Prostate gland (tissue), 2 donors: ENCODE data around the gene PTBP1. TPM values are rescaled to one million over a fixed set of nuclear protein-coding genes. Genes with fewer than 3 reads are reported as not detected.
"Not testable (repeated sequence)": the region's sequence is repeated elsewhere in the genome, so short reads cannot be mapped to it uniquely, and the experiment has no call there.

Experiments
- DNase-seq: peaks from one replicate; pipeline ENCODE4 v3.0.0-alpha.2; 2019; ENCODE audit warnings: low spot score
- H3K27ac ChIP-seq, 2 donors: fragments of 200-600 bp; sonication (generic); 2 replicates each; pipeline ENCODE4 v1.5.1; 2017 to 2019
- H3K27me3 ChIP-seq: fragments of 200-600 bp; sonication (generic); replicated peaks from 2 replicates; pipeline ENCODE4 v1.5.1; 2019; ENCODE audit not compliant: insufficient read depth
- H3K36me3 ChIP-seq, 2 donors: fragments of 200-600 bp; sonication (generic); 1 replicate in 1 of 2; 2 replicates in 1 of 2; pipeline versions ENCODE4 v1.5.1 to v1.8.1; 2017 to 2019
- H3K4me1 ChIP-seq: fragments of 200-600 bp; sonication (generic); replicated peaks from 2 replicates; pipeline ENCODE4 v1.5.1; 2019
- H3K4me3 ChIP-seq, 2 donors: fragments of 200-600 bp; sonication (generic); 2 replicates each; pipeline ENCODE4 v1.5.1; 2017 to 2019
- H3K9me3 ChIP-seq: fragments of 200-600 bp; sonication (generic); 2 replicates; pipeline ENCODE4 v1.5.1; 2017
- POLR2A ChIP-seq: fragments of 450-650 bp; IDR thresholded peaks from one replicate; pipeline ENCODE4 v1.6.1; 2016; ENCODE audit warnings: antibody characterized with exemption, mild to moderate bottlenecking
- POLR2AphosphoS5 ChIP-seq: sonication (generic); formaldehyde crosslinking; IDR thresholded peaks from one replicate; pipeline ENCODE4 v1.6.1; 2017; ENCODE audit warnings: antibody characterized with exemption
- WGBS: methylation state at CpG from one replicate; pipeline ENCODE4 v1.1.5; 2018; 5-methylcytosine and 5-hydroxymethylcytosine counted together
- intact Hi-C: fragments of 100-400 bp; cut with DNase I; formaldehyde crosslinking; loops from one replicate; pipeline ENCODE4 v1.14.2; 2022
- total RNA-seq, 2 donors: library from RNA; depleted of rRNA; stranded (reverse); fragments of >200 nt; gene quantifications; one replicate each; pipeline ENCODE4 v1.1.0, GENCODE V29; 2016
- TF ChIP-seq, protein P1 (sequence below), 4 experiments: fragments of 200-600 bp in 2 of 4; fragments of 450-650 bp in 2 of 4; sonication (generic) in 2 of 4; IDR thresholded peaks; 1 replicate in 3 of 4; 2 replicates in 1 of 4; pipeline ENCODE4 v1.5.1; 2016 to 2019; ENCODE audit warnings: antibody characterized with exemption in 4 of 4, mild to moderate bottlenecking in 2 of 4, moderate library complexity in 2 of 4

The PTBP1 gene
- total RNA-seq, 2 donors from 2014 or later = 153 to 222 TPM

GRCh38 chr19:852136-853013 lies 55.1 kb downstream of the PTBP1 start, which contains the start of gene ELANE:
ELANE (plus strand) TSS chr19:852303; CDS start chr19:852329, 26 bp downstream.
- intact Hi-C loops = no loop called here
- H3K27ac ChIP-seq = peak within 1 kb of the TSS; percentile 55 to 64
- H3K36me3 ChIP-seq = no peaks in the 10 kb centered on the region
- peaks cover 6% of the 10 kb centered on the region for H3K27me3 ChIP-seq
- WGBS = 72% methylated on average over 37 of the region's 55 CpGs
- TF ChIP-seq, protein P1, sequence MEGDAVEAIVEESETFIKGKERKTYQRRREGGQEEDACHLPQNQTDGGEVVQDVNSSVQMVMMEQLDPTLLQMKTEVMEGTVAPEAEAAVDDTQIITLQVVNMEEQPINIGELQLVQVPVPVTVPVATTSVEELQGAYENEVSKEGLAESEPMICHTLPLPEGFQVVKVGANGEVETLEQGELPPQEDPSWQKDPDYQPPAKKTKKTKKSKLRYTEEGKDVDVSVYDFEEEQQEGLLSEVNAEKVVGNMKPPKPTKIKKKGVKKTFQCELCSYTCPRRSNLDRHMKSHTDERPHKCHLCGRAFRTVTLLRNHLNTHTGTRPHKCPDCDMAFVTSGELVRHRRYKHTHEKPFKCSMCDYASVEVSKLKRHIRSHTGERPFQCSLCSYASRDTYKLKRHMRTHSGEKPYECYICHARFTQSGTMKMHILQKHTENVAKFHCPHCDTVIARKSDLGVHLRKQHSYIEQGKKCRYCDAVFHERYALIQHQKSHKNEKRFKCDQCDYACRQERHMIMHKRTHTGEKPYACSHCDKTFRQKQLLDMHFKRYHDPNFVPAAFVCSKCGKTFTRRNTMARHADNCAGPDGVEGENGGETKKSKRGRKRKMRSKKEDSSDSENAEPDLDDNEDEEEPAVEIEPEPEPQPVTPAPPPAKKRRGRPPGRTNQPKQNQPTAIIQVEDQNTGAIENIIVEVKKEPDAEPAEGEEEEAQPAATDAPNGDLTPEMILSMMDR (IDR thresholded peaks at IDR 0.05) = no peak
- no peak for TF ChIP-seq POLR2AphosphoS5
- TF ChIP-seq POLR2A = no peak
- no peak for DNase-seq
- no peak within 1 kb of the TSS for H3K4me3 ChIP-seq
- no peaks in the 10 kb centered on the region for H3K9me3 ChIP-seq
- peaks cover 4% of the 10 kb centered on the region for H3K4me1 ChIP-seq

DNA sequence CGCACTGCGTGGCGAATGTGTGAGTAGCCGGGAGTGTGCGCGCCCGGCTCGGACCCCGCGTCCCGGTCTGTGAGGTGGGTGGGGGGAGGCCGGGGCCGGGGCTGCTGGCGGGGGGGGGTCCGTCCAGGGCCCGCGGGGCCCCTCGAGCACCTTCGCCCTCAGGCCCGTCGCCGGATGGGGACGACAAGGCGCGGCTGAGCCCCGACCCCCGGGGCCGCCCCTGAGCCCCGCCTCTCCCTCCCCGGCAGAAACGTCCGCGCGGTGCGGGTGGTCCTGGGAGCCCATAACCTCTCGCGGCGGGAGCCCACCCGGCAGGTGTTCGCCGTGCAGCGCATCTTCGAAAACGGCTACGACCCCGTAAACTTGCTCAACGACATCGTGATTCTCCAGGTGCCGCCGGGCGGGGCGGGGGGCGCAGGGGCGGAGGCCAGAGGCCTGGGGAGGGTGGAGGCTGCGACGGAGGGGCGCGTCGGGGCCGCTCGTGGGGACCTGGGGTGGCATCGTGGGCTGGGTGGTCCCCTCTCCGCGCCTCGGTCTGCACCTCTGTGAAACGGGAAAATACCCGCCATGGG lies 55.8 kb downstream of the PTBP1 start:
- intact Hi-C loops = no loop called here
- peaks cover 6% of the 10 kb centered on the region for H3K27me3 ChIP-seq

DNA sequence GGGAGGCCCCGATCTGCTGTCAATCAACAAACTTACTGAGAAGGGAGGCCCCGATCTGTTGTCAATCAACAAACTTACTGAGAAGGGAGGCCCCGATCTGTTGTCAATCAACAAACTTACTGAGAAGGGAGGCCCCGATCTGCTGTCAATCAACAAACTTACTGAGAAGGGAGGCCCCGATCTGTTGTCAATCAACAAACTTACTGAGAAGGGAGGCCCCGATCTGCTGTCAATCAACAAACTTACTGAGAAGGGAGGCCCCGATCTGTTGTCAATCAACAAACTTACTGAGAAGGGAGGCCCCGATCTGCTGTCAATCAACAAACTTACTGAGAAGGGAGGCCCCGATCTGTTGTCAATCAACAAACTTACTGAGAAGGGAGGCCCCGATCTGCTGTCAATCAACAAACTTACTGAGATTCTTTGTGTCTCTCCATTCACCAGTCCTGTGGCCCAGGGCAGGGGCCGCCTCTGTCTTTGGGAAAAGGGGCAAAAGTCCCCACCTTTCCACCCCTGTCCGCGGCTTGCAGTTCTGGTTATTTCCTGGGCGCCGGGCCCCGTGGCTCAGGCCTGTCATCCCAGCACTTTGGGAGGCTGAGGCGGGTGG lies 56.5 kb downstream of the PTBP1 start:
- H3K27me3 ChIP-seq, intact Hi-C loops: not testable (repeated sequence)

More for the DNA sequence above, 55.8 kb downstream of the PTBP1 start:
- Histone ChIP-seq H3K4me1 (peaks cover 4% of the 10 kb centered on the region), H3K9me3 (no peaks in the 10 kb centered on the region), H3K36me3 (no peaks in the 10 kb centered on the region), H3K4me3 (no peak overlapping the region), H3K27ac (no peak overlapping the region)
- WGBS = 22% methylated on average over 62 of the region's 67 CpGs
- TF ChIP-seq, protein P1 (IDR thresholded peaks at IDR 0.05) = no peak
- TF ChIP-seq POLR2A (no peak), POLR2AphosphoS5 (no peak)
- DNase-seq = no peak

DNA sequence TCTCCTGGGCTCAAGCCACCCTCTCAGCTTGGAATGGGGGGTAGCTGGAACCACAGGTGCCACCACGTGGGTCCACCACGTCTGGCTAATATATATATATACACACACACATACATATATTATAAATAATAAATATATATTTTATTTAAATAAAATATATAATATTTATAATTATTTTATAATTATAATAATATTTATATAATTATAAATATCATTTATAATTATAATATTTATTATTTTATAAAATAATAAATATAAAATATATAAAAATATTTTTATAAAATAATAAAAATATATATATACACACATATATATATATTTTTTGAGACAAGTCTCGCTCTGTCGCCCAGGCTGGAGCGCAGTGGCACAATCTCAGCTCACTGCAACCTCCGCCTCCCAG lies 57.3 kb downstream of the PTBP1 start:
- no peak overlapping the region for H3K4me3 ChIP-seq
- no peaks in the 10 kb centered on the region for H3K36me3 ChIP-seq
- H3K4me1 ChIP-seq = peaks cover 4% of the 10 kb centered on the region
- no peaks in the 10 kb centered on the region for H3K9me3 ChIP-seq
- WGBS = 74% methylated on average over 6 of the region's 6 CpGs
- H3K27me3 ChIP-seq = peaks cover 6% of the 10 kb centered on the region
- DNase-seq = no peak
- intact Hi-C loops = no loop called here
- no peak for TF ChIP-seq POLR2A
- TF ChIP-seq, protein P1 (IDR thresholded peaks at IDR 0.05) = no peak
- TF ChIP-seq POLR2AphosphoS5 = no peak
- H3K27ac ChIP-seq = no peak overlapping the region

More for the DNA sequence above, 56.5 kb downstream of the PTBP1 start:
- not testable (repeated sequence) for H3K36me3 ChIP-seq, H3K4me3 ChIP-seq, H3K27ac ChIP-seq, H3K9me3 ChIP-seq, H3K4me1 ChIP-seq, DNase-seq
- 71% methylated on average over 13 of the region's 17 CpGs for WGBS

DNA sequence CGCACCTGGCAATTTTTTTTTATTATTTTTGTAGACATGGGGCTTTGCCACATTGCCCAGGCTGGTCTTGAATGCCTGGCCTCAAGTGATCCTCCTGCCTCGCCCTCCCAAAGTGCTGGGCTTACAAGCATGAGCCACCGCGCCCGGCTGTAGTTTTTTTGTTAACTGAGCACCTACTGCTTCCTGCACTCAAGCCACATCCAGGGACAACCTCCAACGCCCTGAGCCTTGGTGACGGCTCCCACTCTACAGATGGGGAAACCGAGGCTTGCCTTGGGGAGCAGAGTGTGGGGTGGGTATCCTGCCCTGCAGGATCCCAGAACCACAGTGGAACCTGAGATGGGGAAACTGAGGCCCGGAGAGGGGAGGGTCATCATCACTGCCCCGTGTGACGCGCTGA lies 57.9 kb downstream of the PTBP1 start:
- TF ChIP-seq, protein P1 (IDR thresholded peaks at IDR 0.05) = no peak
- TF ChIP-seq POLR2AphosphoS5 (no peak), POLR2A (no peak)
- no peak for DNase-seq
- Histone ChIP-seq H3K36me3 (no peaks in the 10 kb centered on the region), H3K9me3 (no peaks in the 10 kb centered on the region), H3K27ac (no peak overlapping the region), H3K4me3 (no peak overlapping the region), H3K27me3 (peaks cover 6% of the 10 kb centered on the region), H3K4me1 (peaks cover 4% of the 10 kb centered on the region)
- WGBS = 90% methylated on average over 12 of the region's 12 CpGs
- intact Hi-C loops = loop anchor here (5.0 kb wide), 1 partner anchor 53 kb away; no protein-coding TSS in a partner anchor
